Brain microvascular endothelial cell (primary cell): ENCODE data around the gene RNF111.

ENCODE experiments used
- DNase-seq: peaks from one replicate; pipeline ENCODE4 v3.0.0-alpha.2; 2020
- H3K27ac ChIP-seq: fragments of 250-450 bp; sonication (Bioruptor Pico); 2 replicates; pipeline ENCODE4 v1.5.1; 2020; ENCODE audit warnings: mild to moderate bottlenecking, moderate library complexity
- H3K27me3 ChIP-seq: fragments of 250-450 bp; sonication (Bioruptor Pico); replicated peaks from 2 replicates; pipeline ENCODE4 v1.5.1; 2020; ENCODE audit warnings: mild to moderate bottlenecking
- H3K36me3 ChIP-seq: fragments of 250-450 bp; sonication (Bioruptor Pico); replicated peaks from 2 replicates; pipeline ENCODE4 v1.5.1; 2020; ENCODE audit warnings: mild to moderate bottlenecking
- H3K4me3 ChIP-seq: 2 replicates; pipeline ENCODE4 v1.5.1; 2011; ENCODE audit warnings: low read depth, mild to moderate bottlenecking, control low read depth, low read length, moderate library complexity
- in situ Hi-C: cut with HindIII; loops from 2 replicates; pipeline ENCODE4 v1.10.0; 2017; ENCODE audit warnings: low sequenced_read_pairs, low pct_ligation_motif_present
- TF ChIP-seq, protein P1 (sequence below): IDR thresholded peaks from 2 replicates; pipeline ENCODE4 v1.5.1; 2011; ENCODE audit warnings: low read depth, mild to moderate bottlenecking, moderate library complexity, low read length, control low read depth, inconsistent platforms; ENCODE audit errors: missing control alignments

RNF111 gene

GRCh38 chr15:58958811-58959210 is 28.7 kb upstream of the RNF111 start:
- no peak overlapping the region for H3K27ac ChIP-seq
- H3K27me3 ChIP-seq = no peaks in the 10 kb centered on the region
- no peak overlapping the region for H3K4me3 ChIP-seq
- no peaks in the 10 kb centered on the region for H3K36me3 ChIP-seq
- in situ Hi-C loops = no loop called here
- TF ChIP-seq, protein P1, sequence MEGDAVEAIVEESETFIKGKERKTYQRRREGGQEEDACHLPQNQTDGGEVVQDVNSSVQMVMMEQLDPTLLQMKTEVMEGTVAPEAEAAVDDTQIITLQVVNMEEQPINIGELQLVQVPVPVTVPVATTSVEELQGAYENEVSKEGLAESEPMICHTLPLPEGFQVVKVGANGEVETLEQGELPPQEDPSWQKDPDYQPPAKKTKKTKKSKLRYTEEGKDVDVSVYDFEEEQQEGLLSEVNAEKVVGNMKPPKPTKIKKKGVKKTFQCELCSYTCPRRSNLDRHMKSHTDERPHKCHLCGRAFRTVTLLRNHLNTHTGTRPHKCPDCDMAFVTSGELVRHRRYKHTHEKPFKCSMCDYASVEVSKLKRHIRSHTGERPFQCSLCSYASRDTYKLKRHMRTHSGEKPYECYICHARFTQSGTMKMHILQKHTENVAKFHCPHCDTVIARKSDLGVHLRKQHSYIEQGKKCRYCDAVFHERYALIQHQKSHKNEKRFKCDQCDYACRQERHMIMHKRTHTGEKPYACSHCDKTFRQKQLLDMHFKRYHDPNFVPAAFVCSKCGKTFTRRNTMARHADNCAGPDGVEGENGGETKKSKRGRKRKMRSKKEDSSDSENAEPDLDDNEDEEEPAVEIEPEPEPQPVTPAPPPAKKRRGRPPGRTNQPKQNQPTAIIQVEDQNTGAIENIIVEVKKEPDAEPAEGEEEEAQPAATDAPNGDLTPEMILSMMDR = no peak
- no peak for DNase-seq

DNA sequence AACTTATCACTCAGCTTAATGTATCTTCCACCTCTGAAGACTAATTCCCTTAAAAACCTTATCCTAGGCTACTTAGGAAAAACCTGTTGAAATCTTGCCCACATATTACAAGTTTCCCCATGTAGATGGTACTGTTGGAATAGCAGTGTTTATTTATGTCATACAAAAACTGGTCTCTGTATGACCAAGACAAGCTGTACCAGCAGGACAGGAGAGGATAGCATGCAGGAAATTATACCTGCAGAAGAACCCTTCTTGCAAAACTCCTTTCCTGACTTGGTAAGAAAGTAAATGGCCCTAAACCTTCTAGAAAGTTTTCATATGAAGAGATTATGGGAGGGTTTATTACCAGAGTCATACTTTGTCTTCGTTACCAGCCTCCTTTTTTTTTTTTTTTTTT is 25.3 kb upstream of the RNF111 start:
- Histone ChIP-seq H3K4me3 (no peak overlapping the region), H3K27me3 (no peaks in the 10 kb centered on the region), H3K27ac (no peak overlapping the region), H3K36me3 (no peaks in the 10 kb centered on the region)
- TF ChIP-seq, protein P1 = no peak
- in situ Hi-C loops = no loop called here
- DNase-seq = no peak

DNA sequence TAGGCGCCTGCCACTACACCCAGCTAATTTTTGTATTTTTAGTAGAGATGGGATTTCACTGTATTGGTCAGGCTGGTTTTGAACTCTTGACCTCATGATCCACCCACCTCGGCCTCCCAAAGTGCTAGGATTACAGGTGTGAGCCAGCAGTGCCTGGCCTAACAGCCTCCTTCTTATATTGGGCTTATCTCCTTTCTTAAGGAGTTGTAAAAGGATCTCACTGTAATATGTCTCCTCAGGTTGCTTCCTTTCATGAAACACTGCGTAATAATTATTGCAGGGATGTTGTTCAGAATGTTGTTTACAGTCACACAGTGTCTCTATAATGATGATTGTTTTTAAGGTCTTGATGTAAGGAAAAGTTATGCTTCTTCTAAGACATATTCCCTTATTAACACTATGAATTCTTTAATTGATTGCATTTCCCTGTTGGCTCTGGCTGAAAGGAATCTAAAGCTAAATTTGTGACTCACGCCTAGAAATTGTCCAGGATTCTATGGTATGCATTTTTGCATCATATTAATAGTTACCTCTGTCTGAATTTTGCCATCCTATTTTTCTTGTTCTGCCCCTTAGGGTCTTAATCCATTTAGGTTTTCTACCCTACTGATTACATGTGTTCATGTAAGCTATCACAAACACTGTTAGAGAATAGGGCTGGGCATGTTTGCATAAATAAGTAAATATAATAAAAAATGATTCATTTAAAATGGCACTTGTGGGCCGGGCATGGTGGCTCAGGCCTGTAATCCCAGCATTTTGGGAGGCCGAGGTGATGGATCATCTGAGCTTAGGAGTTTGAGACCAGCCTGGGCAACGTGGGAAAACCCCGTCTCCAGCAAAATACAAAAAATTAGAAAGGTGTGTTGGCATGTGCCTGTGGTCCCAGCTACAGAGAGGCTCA is 24.5 kb upstream of the RNF111 start:
- TF ChIP-seq, protein P1 = no peak
- no peak for DNase-seq
- H3K27ac ChIP-seq = no peak overlapping the region
- no peaks in the 10 kb centered on the region for H3K36me3 ChIP-seq
- H3K27me3 ChIP-seq = no peaks in the 10 kb centered on the region
- in situ Hi-C loops = no loop called here
- no peak overlapping the region for H3K4me3 ChIP-seq

DNA sequence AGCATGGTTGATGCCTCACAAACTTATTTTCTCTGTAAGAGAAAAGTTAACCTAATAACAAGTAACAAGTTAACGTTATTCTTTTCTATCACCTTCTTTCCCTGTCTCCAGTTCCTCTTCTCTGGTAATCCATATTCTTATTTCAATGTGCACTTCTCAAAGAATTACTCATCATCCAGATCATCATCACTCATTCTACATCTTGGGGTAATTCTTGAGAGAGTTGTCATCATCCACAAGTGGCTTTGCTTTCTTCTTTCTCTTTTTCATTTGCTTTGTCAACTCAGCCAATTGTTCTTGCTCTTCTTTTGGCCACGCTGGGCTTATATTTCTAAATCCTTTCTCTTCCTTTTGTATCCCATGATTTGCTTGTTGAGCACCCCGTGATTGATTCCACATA is 20.8 kb upstream of the RNF111 start:
- Histone ChIP-seq H3K27ac (no peak overlapping the region), H3K36me3 (no peaks in the 10 kb centered on the region), H3K27me3 (no peaks in the 10 kb centered on the region), H3K4me3 (no peak overlapping the region)
- TF ChIP-seq, protein P1 = no peak
- DNase-seq = peak; percentile 7
- in situ Hi-C loops = no loop called here

DNA sequence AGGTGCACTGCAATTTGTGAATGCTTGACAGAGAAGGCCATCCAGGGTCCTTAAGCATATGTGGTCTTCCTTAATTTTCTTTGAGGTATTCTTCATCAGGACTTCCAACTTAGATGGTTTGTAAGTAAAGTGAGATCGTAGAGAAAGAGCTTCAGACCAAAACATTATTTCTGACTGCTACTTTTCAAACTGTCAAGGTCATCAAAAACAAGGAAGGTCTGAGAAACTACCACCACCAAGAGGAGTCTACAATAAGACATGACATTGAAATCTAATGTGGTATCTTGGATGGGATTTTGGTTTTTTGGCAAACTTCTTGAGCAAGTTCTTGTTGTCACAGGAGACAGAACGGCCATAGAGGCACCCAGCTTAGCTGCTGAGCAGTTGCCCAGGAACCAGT is 20.0 kb upstream of the RNF111 start:
- no peaks in the 10 kb centered on the region for H3K27me3 ChIP-seq
- TF ChIP-seq, protein P1 = no peak
- no peaks in the 10 kb centered on the region for H3K36me3 ChIP-seq
- no peak overlapping the region for H3K4me3 ChIP-seq
- no peak overlapping the region for H3K27ac ChIP-seq
- in situ Hi-C loops = no loop called here
- DNase-seq = no peak
